H9 (cell line): Measurements from ENCODE around the gene BBS2. TPM values are rescaled to one million over a fixed set of nuclear protein-coding genes. Genes with fewer than 3 reads are reported as not detected.

Experiments used
- DNase-seq: peaks from one replicate; pipeline ENCODE4 v3.0.0-alpha.2; 2017
- H2AFZ ChIP-seq: one replicate; pipeline ENCODE4 v1.6.1; 2013; ENCODE audit warnings: mild to moderate bottlenecking, low read length, control low read depth, moderate library complexity
- H2AK5ac ChIP-seq: 2 replicates; pipeline ENCODE4 v1.6.1; 2013; ENCODE audit warnings: low read length, control low read depth, mixed read lengths; ENCODE audit not compliant: insufficient read length
- H2BK120ac ChIP-seq: one replicate; pipeline ENCODE4 v1.6.1; 2013; ENCODE audit warnings: low read depth, mild to moderate bottlenecking, low read length, control low read depth, inconsistent platforms; ENCODE audit not compliant: poor library complexity, severe bottlenecking
- H2BK12ac ChIP-seq: 2 replicates; pipeline ENCODE4 v1.6.1; 2013; ENCODE audit warnings: low read length, control low read depth, mixed read lengths, low read depth; ENCODE audit not compliant: insufficient read length
- H2BK15ac ChIP-seq: 2 replicates; pipeline ENCODE4 v1.6.1; 2013; ENCODE audit warnings: low read depth, low read length, control low read depth
- H2BK20ac ChIP-seq: one replicate; pipeline ENCODE4 v1.6.1; 2013; ENCODE audit warnings: low read depth, mild to moderate bottlenecking, low read length, control low read depth, inconsistent platforms; ENCODE audit not compliant: poor library complexity, severe bottlenecking
- H2BK5ac ChIP-seq: 2 replicates; pipeline ENCODE4 v1.6.1; 2013; ENCODE audit warnings: low read length, control low read depth, mixed read lengths; ENCODE audit not compliant: insufficient read length
- H3K14ac ChIP-seq: 2 replicates; pipeline ENCODE4 v1.6.1; 2013; ENCODE audit warnings: low read length, control low read depth; ENCODE audit not compliant: insufficient read depth
- H3K18ac ChIP-seq: 2 replicates; pipeline ENCODE4 v1.6.1; 2013; ENCODE audit warnings: low read depth, mild to moderate bottlenecking, mixed read lengths, low read length, control low read depth; ENCODE audit not compliant: insufficient read length
- H3K23ac ChIP-seq: 2 replicates; pipeline ENCODE4 v1.6.1; 2013; ENCODE audit warnings: low read length, control low read depth, mixed read lengths, low read depth; ENCODE audit not compliant: insufficient read length
- H3K23me2 ChIP-seq: 2 replicates; pipeline ENCODE4 v1.6.1; 2013; ENCODE audit warnings: low read depth, mild to moderate bottlenecking, mixed read lengths, low read length, control low read depth; ENCODE audit not compliant: insufficient read length, poor library complexity, severe bottlenecking
- H3K27ac ChIP-seq: 2 replicates; pipeline ENCODE4 v1.5.1; 2013; ENCODE audit warnings: low read length, control low read depth, mixed read lengths, low read depth; ENCODE audit not compliant: insufficient read length
- H3K27me3 ChIP-seq: 2 replicates; pipeline ENCODE4 v1.6.1; 2013; ENCODE audit warnings: low read length, control low read depth, inconsistent platforms; ENCODE audit not compliant: insufficient read depth
- H3K4ac ChIP-seq: 2 replicates; pipeline ENCODE4 v1.6.1; 2013; ENCODE audit warnings: low read depth, mild to moderate bottlenecking, control low read depth, inconsistent platforms, low read length, moderate library complexity
- H3K4me1 ChIP-seq: 2 replicates; pipeline ENCODE4 v1.6.1; 2013; ENCODE audit warnings: low read length, control low read depth, inconsistent platforms; ENCODE audit not compliant: insufficient read depth
- H3K4me2 ChIP-seq: 2 replicates; pipeline ENCODE4 v1.6.1; 2013; ENCODE audit warnings: low read length, control low read depth, mixed read lengths; ENCODE audit not compliant: insufficient read length, insufficient read depth
- H3K56ac ChIP-seq: 2 replicates; pipeline ENCODE4 v1.6.1; 2013; ENCODE audit warnings: low read depth, mild to moderate bottlenecking, mixed read lengths, low read length, control low read depth; ENCODE audit not compliant: insufficient read length
- H3K79me1 ChIP-seq: 2 replicates; pipeline ENCODE4 v1.6.1; 2013; ENCODE audit warnings: low read depth, mild to moderate bottlenecking, moderate library complexity, low read length, control low read depth, inconsistent platforms; ENCODE audit not compliant: insufficient read depth, poor library complexity, severe bottlenecking
- H3K79me2 ChIP-seq: 2 replicates; pipeline ENCODE4 v1.6.1; 2013; ENCODE audit warnings: low read length, control low read depth, inconsistent platforms; ENCODE audit not compliant: insufficient read depth
- H3K9ac ChIP-seq: 2 replicates; pipeline ENCODE4 v1.6.1; 2013; ENCODE audit warnings: low read length, control low read depth, mixed read lengths; ENCODE audit not compliant: insufficient read length; ENCODE audit errors: extremely low read depth
- H3K9me3 ChIP-seq: one replicate; pipeline ENCODE4 v1.6.1; 2013; ENCODE audit warnings: low read depth, low read length, inconsistent platforms; ENCODE audit not compliant: control insufficient read depth
- H3T11ph ChIP-seq: one replicate; pipeline ENCODE4 v1.6.1; 2013; ENCODE audit warnings: mild to moderate bottlenecking, low read length, control low read depth, inconsistent platforms
- H4K20me1 ChIP-seq: one replicate; pipeline ENCODE4 v1.6.1; 2013; ENCODE audit not compliant: control insufficient read depth, insufficient read length, insufficient read depth
- H4K5ac ChIP-seq: 2 replicates; pipeline ENCODE4 v1.6.1; 2013; ENCODE audit warnings: low read depth, mild to moderate bottlenecking, mixed read lengths, low read length, control low read depth; ENCODE audit not compliant: insufficient read length
- H4K8ac ChIP-seq: replicated peaks from 2 replicates; pipeline ENCODE4 v1.6.1; 2013; ENCODE audit warnings: low read length, control low read depth, mixed read lengths, low read depth; ENCODE audit not compliant: insufficient read length
- H4K91ac ChIP-seq: 2 replicates; pipeline ENCODE4 v1.6.1; 2013; ENCODE audit warnings: low read depth, mild to moderate bottlenecking, moderate library complexity, mixed read lengths, low read length, control low read depth; ENCODE audit not compliant: insufficient read length
- H3K27ac Mint-ChIP-seq, 3 experiments: 2 replicates in 2 of 3; 3 replicates in 1 of 3; pipeline ENCODE4 v1.8.0; 2020 to 2021; ENCODE audit warnings: mixed read lengths in 3 of 3, mild to moderate bottlenecking in 1 of 3, moderate library complexity in 1 of 3
- H3K27me3 Mint-ChIP-seq: 2 replicates; pipeline ENCODE4 v1.8.0; 2021; ENCODE audit warnings: low read depth, mild to moderate bottlenecking, moderate library complexity, mixed read lengths
- H3K36me3 Mint-ChIP-seq, 3 experiments: 2 replicates in 2 of 3; 3 replicates in 1 of 3; pipeline ENCODE4 v1.8.0; 2020 to 2021; ENCODE audit warnings: low read depth in 3 of 3, mixed read lengths in 3 of 3; ENCODE audit not compliant: insufficient read depth in 1 of 3
- H3K4me1 Mint-ChIP-seq, 2 experiments: 2 replicates each; pipeline ENCODE4 v1.8.0; 2020; ENCODE audit warnings: mixed read lengths in 2 of 2
- H3K4me3 Mint-ChIP-seq, 2 experiments: 2 replicates in 1 of 2; 3 replicates in 1 of 2; pipeline ENCODE4 v1.8.0; 2020 to 2021; ENCODE audit warnings: mild to moderate bottlenecking in 2 of 2, mixed read lengths in 2 of 2, moderate library complexity in 1 of 2
- H3K9me3 Mint-ChIP-seq, 2 experiments: 2 replicates in 1 of 2; 3 replicates in 1 of 2; pipeline ENCODE4 v1.8.0; 2020; ENCODE audit warnings: mild to moderate bottlenecking in 2 of 2, mixed read lengths in 2 of 2, moderate library complexity in 1 of 2
- total RNA-seq: library from RNA; stranded (reverse); gene quantifications from 2 replicates; pipeline ENCODE4 v1.2.1, GENCODE V29; 2021
- TF ChIP-seq, protein P1 (sequence below): fragments of 200-600 bp; sonication (generic); conservative IDR thresholded peaks from 3 replicates; pipeline ENCODE4 v1.8.0; 2021; ENCODE audit warnings: antibody characterized with exemption, mild to moderate bottlenecking

The BBS2 gene
- total RNA-seq, 1 experiment from 2014 or later = 13.1 TPM

DNA sequence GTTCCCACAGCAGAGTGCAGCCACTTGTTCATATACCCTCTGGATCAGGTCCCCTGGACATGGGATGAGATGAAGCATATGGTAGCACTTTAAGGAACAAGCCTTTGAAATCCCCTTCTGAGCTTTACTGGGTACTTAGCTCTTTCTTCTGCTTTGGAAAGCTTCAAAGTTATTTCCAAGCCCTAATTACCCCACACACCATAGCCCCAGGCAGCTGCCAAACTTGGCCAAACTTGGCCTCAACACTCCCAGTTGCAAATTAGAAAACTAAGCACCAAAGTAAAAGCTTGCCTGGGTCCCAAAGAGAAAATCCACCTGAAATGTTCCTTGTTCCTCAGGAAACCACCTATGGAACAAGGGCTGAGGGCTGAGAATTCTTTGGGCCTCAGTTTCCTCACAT lies 29.3 kb upstream of the BBS2 start:
- no peaks in the 10 kb centered on the region for H3K27me3 ChIP-seq
- peaks cover 30 to 34% of the 10 kb centered on the region in 2 experiments for H3K4me1 Mint-ChIP-seq
- H3K23me2 ChIP-seq = no peaks in the 10 kb centered on the region
- no peak overlapping the region for H2AFZ ChIP-seq
- no peak overlapping the region for H2BK15ac ChIP-seq
- no peak overlapping the region for H3K18ac ChIP-seq
- H3K27ac ChIP-seq = no peak overlapping the region
- H3K23ac ChIP-seq = no peak overlapping the region
- H3K79me1 ChIP-seq = no peaks in the 10 kb centered on the region
- H4K5ac ChIP-seq = no peak overlapping the region
- H3K27ac Mint-ChIP-seq = no peak overlapping the region
- no peak overlapping the region for H4K91ac ChIP-seq
- H3K4me3 Mint-ChIP-seq = no peak overlapping the region
- H2BK20ac ChIP-seq = no peak overlapping the region
- H2BK5ac ChIP-seq = no peak overlapping the region
- TF ChIP-seq, protein P1, sequence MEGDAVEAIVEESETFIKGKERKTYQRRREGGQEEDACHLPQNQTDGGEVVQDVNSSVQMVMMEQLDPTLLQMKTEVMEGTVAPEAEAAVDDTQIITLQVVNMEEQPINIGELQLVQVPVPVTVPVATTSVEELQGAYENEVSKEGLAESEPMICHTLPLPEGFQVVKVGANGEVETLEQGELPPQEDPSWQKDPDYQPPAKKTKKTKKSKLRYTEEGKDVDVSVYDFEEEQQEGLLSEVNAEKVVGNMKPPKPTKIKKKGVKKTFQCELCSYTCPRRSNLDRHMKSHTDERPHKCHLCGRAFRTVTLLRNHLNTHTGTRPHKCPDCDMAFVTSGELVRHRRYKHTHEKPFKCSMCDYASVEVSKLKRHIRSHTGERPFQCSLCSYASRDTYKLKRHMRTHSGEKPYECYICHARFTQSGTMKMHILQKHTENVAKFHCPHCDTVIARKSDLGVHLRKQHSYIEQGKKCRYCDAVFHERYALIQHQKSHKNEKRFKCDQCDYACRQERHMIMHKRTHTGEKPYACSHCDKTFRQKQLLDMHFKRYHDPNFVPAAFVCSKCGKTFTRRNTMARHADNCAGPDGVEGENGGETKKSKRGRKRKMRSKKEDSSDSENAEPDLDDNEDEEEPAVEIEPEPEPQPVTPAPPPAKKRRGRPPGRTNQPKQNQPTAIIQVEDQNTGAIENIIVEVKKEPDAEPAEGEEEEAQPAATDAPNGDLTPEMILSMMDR = no peak
- no peak overlapping the region for H2AK5ac ChIP-seq
- no peak overlapping the region for H3K4ac ChIP-seq
- no peaks in the 10 kb centered on the region; a peak in 1 of 7 replicates for H3K36me3 Mint-ChIP-seq
- no peak overlapping the region for H3K14ac ChIP-seq
- no peak overlapping the region for H3K9ac ChIP-seq
- H4K20me1 ChIP-seq = no peaks in the 10 kb centered on the region
- H3K9me3 ChIP-seq = no peaks in the 10 kb centered on the region
- peaks cover 13% of the 10 kb centered on the region for H3K27me3 Mint-ChIP-seq
- no peak overlapping the region for H3K4me2 ChIP-seq
- no peaks in the 10 kb centered on the region for H3K79me2 ChIP-seq
- no peak overlapping the region for H3K56ac ChIP-seq
- no peak for DNase-seq
- no peak overlapping the region for H4K8ac ChIP-seq
- H3K4me1 ChIP-seq = peaks cover 4% of the 10 kb centered on the region; the same call in 1 of the 2 replicates
- no peak overlapping the region for H3T11ph ChIP-seq
- H2BK12ac ChIP-seq = no peak overlapping the region
- H2BK120ac ChIP-seq = no peak overlapping the region
- no peaks in the 10 kb centered on the region; a peak in 1 of 5 replicates for H3K9me3 Mint-ChIP-seq
